Measurements from ENCODE around the gene ANXA10. TPM values are rescaled to one million over a fixed set of nuclear protein-coding genes. Genes with fewer than 3 reads are reported as not detected.

ANXA10 gene
- total RNA-seq, 1 experiment from 2014 or later: 0.47 TPM

DNA sequence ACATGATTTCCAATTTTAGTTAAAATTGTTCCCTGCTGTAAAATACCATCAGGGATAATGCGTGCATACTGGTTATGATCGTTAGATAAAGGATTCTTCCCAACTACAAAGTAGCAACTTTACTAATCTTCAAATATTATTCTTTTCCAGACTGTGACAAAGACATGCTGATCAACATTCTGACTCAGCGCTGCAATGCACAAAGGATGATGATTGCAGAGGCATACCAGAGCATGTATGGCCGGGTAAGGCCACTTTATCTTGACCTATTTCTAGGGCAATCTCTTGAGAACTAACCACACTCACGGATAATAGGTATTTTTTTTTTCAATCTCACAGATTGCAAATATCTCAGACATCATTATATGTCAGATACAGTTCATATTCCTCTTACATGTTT lies 47.0 kb downstream of the ANXA10 start:
- Histone ChIP-seq H3K4me3 (ENCODE audit: low read length) (no peak overlapping the region), H3K4me1 (ENCODE audit: insufficient read depth, low read length) (peaks cover 23% of the 10 kb centered on the region), H3K9me3 (ENCODE audit: low read length) (no peaks in the 10 kb centered on the region), H3K9me2 (replicated peaks; ENCODE audit: low read length) (no peaks in the 10 kb centered on the region), H3F3A (ENCODE audit: low read length, unreplicated experiment) (no peaks in the 10 kb centered on the region), H3K27me3 (ENCODE audit: low read length) (no peaks in the 10 kb centered on the region), H3K9ac (ENCODE audit: low read length) (peak overlapping the region; percentile 73), H2AFZ (ENCODE audit: low read length) (no peak overlapping the region), H3K79me2 (ENCODE audit: low read length) (no peaks in the 10 kb centered on the region), H3K27ac (ENCODE audit: low read length) (peak overlapping the region; percentile 91), H3K4me2 (ENCODE audit: low read length) (peak overlapping the region; percentile 36), H3K36me3 (ENCODE audit: low read depth, low read length) (no peaks in the 10 kb centered on the region), H4K20me1 (ENCODE audit: low read length) (no peaks in the 10 kb centered on the region)
- TF ChIP-seq, protein P1, sequence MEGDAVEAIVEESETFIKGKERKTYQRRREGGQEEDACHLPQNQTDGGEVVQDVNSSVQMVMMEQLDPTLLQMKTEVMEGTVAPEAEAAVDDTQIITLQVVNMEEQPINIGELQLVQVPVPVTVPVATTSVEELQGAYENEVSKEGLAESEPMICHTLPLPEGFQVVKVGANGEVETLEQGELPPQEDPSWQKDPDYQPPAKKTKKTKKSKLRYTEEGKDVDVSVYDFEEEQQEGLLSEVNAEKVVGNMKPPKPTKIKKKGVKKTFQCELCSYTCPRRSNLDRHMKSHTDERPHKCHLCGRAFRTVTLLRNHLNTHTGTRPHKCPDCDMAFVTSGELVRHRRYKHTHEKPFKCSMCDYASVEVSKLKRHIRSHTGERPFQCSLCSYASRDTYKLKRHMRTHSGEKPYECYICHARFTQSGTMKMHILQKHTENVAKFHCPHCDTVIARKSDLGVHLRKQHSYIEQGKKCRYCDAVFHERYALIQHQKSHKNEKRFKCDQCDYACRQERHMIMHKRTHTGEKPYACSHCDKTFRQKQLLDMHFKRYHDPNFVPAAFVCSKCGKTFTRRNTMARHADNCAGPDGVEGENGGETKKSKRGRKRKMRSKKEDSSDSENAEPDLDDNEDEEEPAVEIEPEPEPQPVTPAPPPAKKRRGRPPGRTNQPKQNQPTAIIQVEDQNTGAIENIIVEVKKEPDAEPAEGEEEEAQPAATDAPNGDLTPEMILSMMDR (conservative IDR thresholded peaks at IDR 0.05; ENCODE audit: low read depth, low read length): no peak
- TF ChIP-seq EZH2 (IDR thresholded peaks at IDR 0.05; ENCODE audit: low read length, unreplicated experiment) (no peak), EZH2phosphoT487 (IDR thresholded peaks at IDR 0.05; ENCODE audit: borderline replicate concordance, low read length) (no peak)
- ATAC-seq: peak; percentile 80
- POLR2A ChIA-PET (ENCODE audit: unreplicated experiment): no interaction called here
- peak; percentile 55 for DNase-seq
- intact Hi-C loops (cut with micrococcal nuclease): loop anchor here (5.0 kb wide), 1 partner anchor 42 kb away; no protein-coding TSS in a partner anchor
- CTCF ChIA-PET: no interaction called here
- BruUV-seq (replicated peaks): no TSS peak

DNA sequence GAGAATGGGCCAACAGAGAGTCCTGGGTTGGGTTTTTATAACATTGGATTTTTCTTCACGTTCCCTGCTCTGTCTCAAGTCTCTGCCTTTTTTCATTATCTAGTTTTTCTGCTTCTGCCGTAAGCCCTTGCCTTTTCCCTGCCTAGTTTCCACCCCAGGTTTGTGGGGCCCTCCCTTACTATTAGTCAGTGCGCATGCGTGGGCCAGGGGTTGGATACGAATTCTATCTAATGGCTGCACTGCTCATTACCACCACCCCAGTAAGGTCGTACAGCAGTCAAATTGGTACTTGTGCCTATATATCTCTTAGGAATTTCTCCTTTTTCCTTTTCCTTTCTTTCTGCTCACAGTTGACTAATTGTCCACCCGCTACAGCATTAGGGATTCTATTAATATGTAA lies 49.4 kb downstream of the ANXA10 start:
- ATAC-seq: no peak
- TF ChIP-seq EZH2phosphoT487 (IDR thresholded peaks at IDR 0.05; ENCODE audit: borderline replicate concordance, low read length) (no peak), EZH2 (IDR thresholded peaks at IDR 0.05; ENCODE audit: low read length, unreplicated experiment) (no peak)
- TF ChIP-seq, protein P1 (conservative IDR thresholded peaks at IDR 0.05; ENCODE audit: low read depth, low read length): no peak
- Histone ChIP-seq H3K9me2 (replicated peaks; ENCODE audit: low read length) (no peaks in the 10 kb centered on the region), H3K4me3 (ENCODE audit: low read length) (no peak overlapping the region), H3K27me3 (ENCODE audit: low read length) (no peaks in the 10 kb centered on the region), H3K4me1 (ENCODE audit: insufficient read depth, low read length) (peaks cover 23% of the 10 kb centered on the region), H3K9me3 (ENCODE audit: low read length) (no peaks in the 10 kb centered on the region), H3K4me2 (ENCODE audit: low read length) (no peak overlapping the region), H3K79me2 (ENCODE audit: low read length) (no peaks in the 10 kb centered on the region), H3K36me3 (ENCODE audit: low read depth, low read length) (no peaks in the 10 kb centered on the region), H3K9ac (ENCODE audit: low read length) (no peak overlapping the region), H4K20me1 (ENCODE audit: low read length) (no peaks in the 10 kb centered on the region), H3F3A (ENCODE audit: low read length, unreplicated experiment) (no peaks in the 10 kb centered on the region), H2AFZ (ENCODE audit: low read length) (no peak overlapping the region), H3K27ac (ENCODE audit: low read length) (no peak overlapping the region)
- BruUV-seq (replicated peaks): no TSS peak
- ChIA-PET CTCF (no interaction called here), POLR2A (ENCODE audit: unreplicated experiment) (no interaction called here)
- DNase-seq: no peak
- intact Hi-C loops (cut with micrococcal nuclease): no loop called here

DNA sequence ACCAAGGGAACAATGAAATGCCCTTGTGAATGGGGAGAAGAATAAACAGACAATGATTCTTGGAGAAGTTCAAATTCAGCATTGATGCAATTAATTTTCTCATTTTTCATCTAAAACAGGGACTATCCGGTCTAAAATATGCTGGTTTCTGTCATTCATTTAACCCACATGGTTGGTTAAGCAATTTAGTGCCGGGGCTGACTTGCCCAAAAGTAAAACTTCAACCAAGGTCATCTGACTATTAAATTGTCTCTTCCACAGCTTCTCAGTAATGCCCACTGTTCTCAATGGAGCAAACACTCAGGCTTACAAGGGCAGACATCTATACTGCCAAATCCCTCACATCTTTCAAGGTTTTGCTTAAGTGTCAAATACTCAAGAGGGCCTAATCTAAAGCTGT lies 51.3 kb downstream of the ANXA10 start:
- no peaks in the 10 kb centered on the region for H3F3A ChIP-seq (ENCODE audit: low read length, unreplicated experiment)
- H3K9me2 ChIP-seq (replicated peaks; ENCODE audit: low read length): no peaks in the 10 kb centered on the region
- H4K20me1 ChIP-seq (ENCODE audit: low read length): no peaks in the 10 kb centered on the region
- no peaks in the 10 kb centered on the region for H3K27me3 ChIP-seq (ENCODE audit: low read length)
- H2AFZ ChIP-seq (ENCODE audit: low read length): no peak overlapping the region
- no peaks in the 10 kb centered on the region for H3K79me2 ChIP-seq (ENCODE audit: low read length)
- no peak overlapping the region for H3K9ac ChIP-seq (ENCODE audit: low read length)
- ATAC-seq: no peak
- no peaks in the 10 kb centered on the region for H3K36me3 ChIP-seq (ENCODE audit: low read depth, low read length)
- no peak for DNase-seq
- no TSS peak for BruUV-seq (replicated peaks)
- H3K9me3 ChIP-seq (ENCODE audit: low read length): no peaks in the 10 kb centered on the region
- no peak overlapping the region for H3K27ac ChIP-seq (ENCODE audit: low read length)
- TF ChIP-seq EZH2phosphoT487 (IDR thresholded peaks at IDR 0.05; ENCODE audit: borderline replicate concordance, low read length) (no peak), EZH2 (IDR thresholded peaks at IDR 0.05; ENCODE audit: low read length, unreplicated experiment) (no peak)
- TF ChIP-seq, protein P1 (conservative IDR thresholded peaks at IDR 0.05; ENCODE audit: low read depth, low read length): no peak
- ChIA-PET CTCF (no interaction called here), POLR2A (ENCODE audit: unreplicated experiment) (no interaction called here)
- no peak overlapping the region for H3K4me2 ChIP-seq (ENCODE audit: low read length)
- intact Hi-C loops (cut with micrococcal nuclease): no loop called here
- no peak overlapping the region for H3K4me3 ChIP-seq (ENCODE audit: low read length)
- peaks cover 14% of the 10 kb centered on the region for H3K4me1 ChIP-seq (ENCODE audit: insufficient read depth, low read length)

Measured in PC-3 (cell line).